Calu3 (cell line): ENCODE data around the gene GTF2H4. TPM values are rescaled to one million over a fixed set of nuclear protein-coding genes. Genes with fewer than 3 reads are reported as not detected.

Experiments used
- BruUV-seq: library from RNA; stranded (reverse); fragments of 400-500 nt; replicated peaks from 2 replicates; lab custom pipeline; 2021; lab: Mats Ljungman, UMichigan
- CTCF ChIA-PET: fragments of 300-600 bp; sonication (Branson Sonifier 250); formaldehyde crosslinking; loops from one replicate; lab custom pipeline; 2022; ENCODE audit warnings: antibody characterized with exemption; lab: Charles Lee
- DNase-seq: peaks from one replicate; pipeline ENCODE4 v3.0.0; 2022
- H3K27ac Mint-ChIP-seq: one replicate; pipeline ENCODE4 v1.8.0; 2022; ENCODE audit warnings: mixed read lengths; ENCODE audit not compliant: unreplicated experiment
- H3K27me3 Mint-ChIP-seq: one replicate; pipeline ENCODE4 v1.8.0; 2022; ENCODE audit warnings: mixed read lengths; ENCODE audit not compliant: unreplicated experiment
- H3K36me3 Mint-ChIP-seq: one replicate; pipeline ENCODE4 v1.8.0; 2022; ENCODE audit warnings: mild to moderate bottlenecking, moderate library complexity, mixed read lengths; ENCODE audit not compliant: insufficient read depth, unreplicated experiment
- H3K4me1 Mint-ChIP-seq: one replicate; pipeline ENCODE4 v1.8.0; 2022; ENCODE audit warnings: mild to moderate bottlenecking, low read depth, mixed read lengths; ENCODE audit not compliant: unreplicated experiment
- H3K4me3 Mint-ChIP-seq: one replicate; pipeline ENCODE4 v1.8.0; 2022; ENCODE audit warnings: mild to moderate bottlenecking, low read depth, moderate library complexity, mixed read lengths; ENCODE audit not compliant: unreplicated experiment
- H3K9me3 Mint-ChIP-seq: one replicate; pipeline ENCODE4 v1.8.0; 2022; ENCODE audit warnings: low read depth, mixed read lengths; ENCODE audit not compliant: unreplicated experiment
- CTCF ChIP-seq: fragments of 200-600 bp; IDR thresholded peaks from one replicate; pipeline ENCODE4 v1.8.0; 2022; ENCODE audit warnings: antibody characterized with exemption; ENCODE audit not compliant: unreplicated experiment
- intact Hi-C: fragments of 100-400 bp; cut with micrococcal nuclease; formaldehyde crosslinking; loops from one replicate; pipeline ENCODE4 v1.10.0; 2022; ENCODE audit not compliant: unreplicated experiment
- total RNA-seq: library from RNA; stranded (reverse); gene quantifications from 2 replicates; pipeline ENCODE4 v1.2.3, GENCODE V29; 2022

Gene GTF2H4
- total RNA-seq, 1 experiment from 2014 or later, result 80.0 TPM

DNA sequence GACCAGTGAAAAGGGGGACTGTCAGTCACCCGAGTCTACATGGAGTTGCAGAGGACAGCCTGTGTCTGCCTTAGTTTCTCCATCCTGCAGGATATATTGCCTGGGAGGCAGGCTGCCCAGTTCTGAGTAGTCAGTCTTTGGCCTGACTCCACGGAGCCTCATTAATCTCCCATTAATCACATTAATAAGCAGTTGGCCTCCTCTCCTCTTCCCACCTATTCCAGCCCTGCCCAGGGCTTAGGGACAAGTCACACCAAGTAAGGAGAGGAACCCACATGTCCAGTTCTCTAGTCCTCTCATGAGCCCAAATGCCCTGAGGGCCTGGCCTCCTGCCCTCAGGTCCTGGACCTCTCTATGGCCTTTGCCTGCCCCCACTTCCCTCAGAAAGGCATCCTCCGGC is 31.5 kb downstream of the GTF2H4 start:
- H3K4me3 Mint-ChIP-seq, result no peak overlapping the region
- no peak for TF ChIP-seq CTCF
- H3K36me3 Mint-ChIP-seq, result peaks cover 5% of the 10 kb centered on the region
- CTCF ChIA-PET, result no interaction called here
- intact Hi-C loops, result loop anchor here (10.0 kb wide), 1 partner anchor 65 kb away; no protein-coding TSS in a partner anchor
- BruUV-seq, result no TSS peak
- DNase-seq, result no peak
- H3K9me3 Mint-ChIP-seq, result no peaks in the 10 kb centered on the region
- H3K4me1 Mint-ChIP-seq, result peaks cover 58% of the 10 kb centered on the region
- H3K27ac Mint-ChIP-seq, result no peak overlapping the region
- H3K27me3 Mint-ChIP-seq, result no peaks in the 10 kb centered on the region

DNA sequence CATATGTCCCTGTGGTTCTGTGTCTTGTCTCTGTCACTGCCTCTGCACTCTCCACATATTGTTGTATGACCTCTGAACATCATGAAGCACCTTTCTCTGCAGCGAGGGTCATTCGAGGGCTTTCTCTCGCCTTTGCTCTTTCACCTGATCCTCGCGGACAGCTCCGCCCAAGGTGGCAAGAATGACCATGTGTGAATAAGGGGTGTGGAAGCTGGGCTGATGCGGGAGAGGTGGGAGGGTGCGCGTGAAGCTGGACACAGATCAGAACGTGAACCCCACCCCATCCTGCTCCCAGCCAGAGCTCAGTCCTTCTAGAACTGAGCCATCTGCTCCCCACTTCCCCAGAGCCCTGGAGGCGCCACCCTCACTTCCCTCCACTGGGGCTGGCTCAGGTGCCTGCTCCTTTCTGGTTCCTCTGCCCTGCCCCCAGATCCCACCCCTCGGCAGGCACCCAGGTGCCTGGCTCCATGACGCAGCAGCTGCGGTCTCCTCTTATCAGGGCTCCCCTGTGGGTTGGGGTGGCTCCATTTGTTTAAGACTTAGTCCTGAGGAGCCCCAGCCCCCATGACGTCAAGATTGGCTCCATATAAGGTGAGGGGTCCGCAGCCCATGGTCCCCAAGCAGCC is 32.5 kb downstream of the GTF2H4 start, which contains the start of gene MUCL3:
TSS of gene MUCL3 (plus strand) at position 613 of the 626 bp plus-strand sequence. CDS start 27 bp downstream, outside the sequence.
- H3K9me3 Mint-ChIP-seq, result no peaks in the 10 kb centered on the region
- H3K4me1 Mint-ChIP-seq, result peaks cover 48% of the 10 kb centered on the region
- intact Hi-C loops, result no loop called here
- peak; percentile 6 for TF ChIP-seq CTCF
- no peak for DNase-seq
- no peaks in the 10 kb centered on the region for H3K27me3 Mint-ChIP-seq
- CTCF ChIA-PET, result interaction anchor here (0.5 to 3.7 kb wide), 7 partner anchors 13 to 153 kb away, joined by 3 to 76 read pairs (median 8); no protein-coding TSS in a partner anchor
- H3K4me3 Mint-ChIP-seq, result no peak within 1 kb of the TSS
- H3K36me3 Mint-ChIP-seq, result no peaks in the 10 kb centered on the region
- H3K27ac Mint-ChIP-seq, result no peak within 1 kb of the TSS
- no TSS peak for BruUV-seq

DNA sequence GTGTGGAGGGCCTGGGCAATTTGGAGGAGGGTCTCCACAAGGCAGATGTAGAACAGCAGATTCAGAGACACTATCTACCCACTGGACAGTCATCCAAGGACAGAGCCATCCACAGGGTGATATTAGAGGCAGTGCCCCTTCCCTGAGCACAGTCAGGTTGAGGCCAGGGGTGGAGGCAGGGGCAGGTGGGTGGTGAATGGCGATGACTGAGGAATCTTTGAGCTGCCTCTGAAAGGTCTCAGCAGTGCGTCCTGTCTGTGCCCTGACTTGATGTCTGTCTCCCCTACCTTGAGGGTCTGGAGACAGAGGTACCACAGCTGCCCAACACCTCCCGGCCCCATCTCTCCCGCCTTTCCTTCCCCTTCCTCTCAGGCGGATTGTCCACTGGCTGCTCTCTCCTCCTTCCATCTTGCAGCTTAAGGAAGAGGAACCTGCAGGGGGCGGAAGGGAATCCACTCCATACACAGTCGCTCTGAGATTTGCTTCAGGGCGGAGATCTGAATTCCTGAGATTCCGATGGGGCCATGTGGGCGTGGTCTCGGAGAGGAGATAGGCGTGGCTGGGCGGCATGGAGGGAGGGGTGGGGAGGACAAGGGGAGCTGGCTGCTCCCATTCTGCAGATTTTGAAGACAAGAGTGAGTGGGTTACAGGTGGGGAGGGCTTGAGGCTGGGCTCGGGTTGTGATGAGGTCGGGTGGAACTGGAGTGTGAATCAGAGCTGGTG is 34.5 kb downstream of the GTF2H4 start:
- Mint-ChIP-seq H3K36me3 (no peaks in the 10 kb centered on the region), H3K27ac (peak overlapping the region; percentile 45), H3K27me3 (peaks cover 10% of the 10 kb centered on the region), H3K4me1 (peaks cover 38% of the 10 kb centered on the region), H3K4me3 (peak overlapping the region; percentile 29), H3K9me3 (no peaks in the 10 kb centered on the region)
- CTCF ChIA-PET, result interaction anchor here (0.6 to 3.7 kb wide), 31 partner anchors 9 to 172 kb away, joined by 3 to 76 read pairs (median 5); partner anchors contain the start of genes GTF2H4, PSORS1C1, SFTA2 and VARS2
- TF ChIP-seq CTCF, result peak; percentile 77
- intact Hi-C loops, result loop anchor here (1.0 to 2.0 kb wide), 2 partner anchors 98 to 128 kb away; no protein-coding TSS in a partner anchor
- peak; percentile 99 for DNase-seq
- BruUV-seq, result no TSS peak

GRCh38 chr6:30944051-30944450 is 36.0 kb downstream of the GTF2H4 start:
- H3K27me3 Mint-ChIP-seq, result peaks cover 26% of the 10 kb centered on the region
- no peaks in the 10 kb centered on the region for H3K36me3 Mint-ChIP-seq
- H3K4me3 Mint-ChIP-seq, result no peak overlapping the region
- no peak for DNase-seq
- H3K9me3 Mint-ChIP-seq, result no peaks in the 10 kb centered on the region
- no peak for TF ChIP-seq CTCF
- CTCF ChIA-PET, result interaction anchor here (1.1 kb wide), 1 partner anchor 64 kb away, joined by 5 read pairs; no protein-coding TSS in a partner anchor
- no peak overlapping the region for H3K27ac Mint-ChIP-seq
- BruUV-seq, result no TSS peak
- H3K4me1 Mint-ChIP-seq, result peaks cover 38% of the 10 kb centered on the region
- intact Hi-C loops, result no loop called here
